GM19025 (cell line): ENCODE measurements around the gene GRIN3B.

ENCODE experiments used
- ATAC-seq: cut with Tn5 transposase; IDR thresholded peaks from one replicate; pipeline ENCODE4 v1.9.1; 2021; ENCODE audit warnings: mild to moderate bottlenecking, low read depth, moderate library complexity; ENCODE audit not compliant: unreplicated experiment

The GRIN3B gene

DNA sequence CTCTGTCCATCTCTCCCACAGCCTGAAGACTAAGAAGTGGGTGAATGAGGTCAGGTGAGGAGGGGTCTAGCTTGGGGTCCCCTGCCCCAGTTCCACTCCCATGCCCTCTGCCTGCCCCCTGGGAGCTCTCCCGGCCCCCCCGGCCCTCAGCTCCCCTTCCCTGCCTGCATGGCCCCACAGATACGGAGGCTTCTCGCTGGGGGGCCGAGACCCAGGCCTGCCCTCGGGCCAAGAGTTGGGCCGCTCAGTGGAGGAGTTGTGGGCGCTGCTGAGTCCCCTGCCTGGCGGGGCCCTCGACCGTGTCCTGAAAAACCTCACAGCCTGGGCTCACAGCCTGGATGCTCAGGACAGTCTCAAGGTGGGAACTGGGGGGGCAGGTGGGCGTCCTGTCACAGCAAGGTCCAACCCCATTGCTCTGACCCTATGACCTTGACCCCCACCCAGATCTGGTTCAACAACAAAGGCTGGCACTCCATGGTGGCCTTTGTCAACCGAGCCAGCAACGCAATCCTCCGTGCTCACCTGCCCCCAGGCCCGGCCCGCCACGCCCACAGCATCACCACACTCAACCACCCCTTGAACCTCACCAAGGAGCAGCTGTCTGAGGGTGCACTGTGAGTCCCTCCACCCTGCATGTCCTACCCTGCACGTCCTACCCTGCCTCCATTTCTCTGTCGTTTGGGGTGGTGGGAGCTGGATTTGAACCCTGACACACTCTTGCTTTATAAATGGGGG lies 55.8 kb downstream of the GRIN3B start:
- ATAC-seq = no peak

DNA sequence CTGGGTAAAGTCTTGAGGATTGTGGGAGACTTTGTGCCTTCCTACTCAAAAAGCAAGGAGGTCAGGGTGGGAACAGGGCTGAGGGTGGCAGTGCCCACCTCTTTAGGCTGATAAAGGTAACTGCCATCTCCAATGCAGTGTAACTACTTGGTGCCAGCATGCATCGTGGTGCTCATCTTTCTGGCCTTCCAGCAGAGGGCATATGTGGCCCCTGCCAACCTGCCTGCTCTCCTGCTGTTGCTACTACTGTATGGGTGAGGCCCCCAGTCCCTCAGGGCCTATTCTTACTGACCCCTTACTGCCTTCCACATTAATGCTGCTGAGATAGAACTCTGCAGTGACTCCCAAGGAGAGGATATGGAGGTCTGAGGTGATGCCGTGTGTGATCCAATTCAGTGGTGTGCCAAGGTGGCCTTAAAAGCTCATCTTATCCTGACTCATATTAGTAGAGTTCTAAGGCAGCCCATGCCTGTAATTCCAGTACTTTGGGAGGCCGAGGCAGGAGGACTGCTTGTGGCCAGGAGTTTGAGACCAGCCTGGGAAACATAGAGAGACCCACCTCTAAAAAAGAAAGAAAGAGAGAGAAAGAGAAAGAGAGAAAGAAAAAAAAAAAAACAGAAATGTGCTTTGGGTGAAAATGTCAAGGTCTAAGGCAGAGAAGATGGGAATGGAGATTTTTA lies 57.1 kb downstream of the GRIN3B start:
- no peak for ATAC-seq

GRCh38 chr19:1058112-1058511 lies 57.9 kb downstream of the GRIN3B start:
- no peak for ATAC-seq
